Activated CD8-positive, alpha-beta memory T cell treated with anti-CD3 and anti-CD28 coated beads, Interleukin-2, amount 50 U/mL, for 1 hour (primary cell): ENCODE measurements around the gene PUDP.
"Not testable (repeated sequence)": the region's sequence is repeated elsewhere in the genome, so short reads cannot be mapped to it uniquely, and the experiment has no call there.

Experiments used
- DNase-seq: peaks from one replicate; pipeline ENCODE4 v3.0.0-alpha.2; 2020; ENCODE audit errors: extremely low read depth

Gene PUDP

GRCh38 chrX:7109049-7109531 is 38.9 kb downstream of the PUDP start:
- no peak for DNase-seq

DNA sequence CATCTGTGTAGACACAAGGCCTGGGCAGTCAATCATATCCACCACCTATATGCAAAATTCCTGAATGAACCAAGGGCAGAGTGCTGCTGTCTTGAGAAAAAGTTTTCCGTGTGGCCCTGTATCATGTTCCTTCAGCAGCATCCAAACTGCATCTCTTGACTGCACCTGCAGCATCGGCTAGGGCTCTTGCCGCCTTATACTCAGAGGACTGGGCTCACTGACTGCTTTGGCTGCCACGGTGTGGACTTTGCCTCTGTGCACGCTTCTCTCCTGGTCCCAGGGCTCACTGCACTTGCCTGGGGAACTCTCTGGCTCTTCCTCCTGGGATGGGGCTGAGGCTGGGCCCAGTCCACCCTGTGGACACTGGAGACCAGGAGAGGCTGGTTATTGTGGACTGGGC is 39.9 kb downstream of the PUDP start:
- no peak for DNase-seq

DNA sequence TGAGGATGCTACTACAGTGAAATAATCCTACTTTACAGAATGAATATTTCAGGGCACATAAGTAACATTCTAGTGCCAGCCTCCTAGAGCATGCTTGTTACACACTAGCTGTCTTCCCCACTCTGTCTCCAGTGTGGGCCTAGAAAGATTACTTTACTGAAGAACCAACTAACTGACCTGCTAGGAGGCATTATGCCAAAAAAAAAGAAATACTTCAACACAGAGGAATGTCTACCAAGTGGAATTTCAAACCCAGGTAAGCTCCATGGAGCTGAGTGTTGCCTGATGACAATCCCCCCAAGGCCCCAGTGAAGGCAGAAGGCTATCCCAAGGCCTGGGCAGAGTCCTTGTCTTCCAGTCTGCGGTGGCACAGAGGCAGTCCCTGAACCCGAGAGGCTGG is 41.3 kb downstream of the PUDP start:
- no peak for DNase-seq

DNA sequence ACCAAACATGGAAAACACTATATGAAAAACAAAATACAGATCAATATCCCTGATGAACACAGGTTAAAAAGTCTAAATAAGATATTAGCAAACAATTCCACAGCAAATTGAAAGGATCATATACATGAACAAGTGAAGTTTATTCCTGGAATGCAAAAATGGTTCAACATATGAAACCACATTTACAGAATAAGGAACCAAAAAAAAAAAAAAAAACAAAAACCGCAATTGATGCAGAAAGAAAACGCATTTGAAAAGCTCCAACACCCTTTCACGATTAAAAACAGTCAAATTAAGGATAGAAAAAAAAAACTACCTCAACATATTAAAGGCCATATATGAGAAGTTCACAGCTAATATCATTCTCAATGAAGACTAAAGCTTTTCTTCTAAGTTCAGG is 45.8 kb downstream of the PUDP start:
- no peak for DNase-seq

DNA sequence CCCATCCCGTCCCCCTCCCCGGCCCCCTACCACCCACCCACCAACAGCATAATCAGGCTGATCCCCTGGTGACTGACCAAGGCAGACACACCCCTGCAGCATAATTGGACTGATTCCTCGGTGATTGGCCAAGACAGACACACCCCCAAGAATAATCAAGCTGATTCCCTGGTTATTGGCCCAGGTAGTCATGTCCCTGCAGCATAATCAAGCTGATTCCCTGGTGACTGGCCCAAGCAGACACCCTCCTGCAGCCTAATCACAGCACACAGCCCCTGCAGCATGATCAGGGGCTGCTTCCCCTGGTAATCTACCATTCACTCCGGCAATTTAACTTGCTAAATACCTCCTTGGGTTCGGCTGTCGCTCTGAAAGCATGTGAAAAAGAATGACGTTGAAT is 47.9 kb downstream of the PUDP start:
- no peak for DNase-seq

GRCh38 chrX:7095657-7096056 is 52.3 kb downstream of the PUDP start:
- not testable (repeated sequence) for DNase-seq

- DNase-seq, result no peak
Observed at GRCh38 chrX:7093305-7093704, 54.6 kb downstream of the PUDP start.

DNA sequence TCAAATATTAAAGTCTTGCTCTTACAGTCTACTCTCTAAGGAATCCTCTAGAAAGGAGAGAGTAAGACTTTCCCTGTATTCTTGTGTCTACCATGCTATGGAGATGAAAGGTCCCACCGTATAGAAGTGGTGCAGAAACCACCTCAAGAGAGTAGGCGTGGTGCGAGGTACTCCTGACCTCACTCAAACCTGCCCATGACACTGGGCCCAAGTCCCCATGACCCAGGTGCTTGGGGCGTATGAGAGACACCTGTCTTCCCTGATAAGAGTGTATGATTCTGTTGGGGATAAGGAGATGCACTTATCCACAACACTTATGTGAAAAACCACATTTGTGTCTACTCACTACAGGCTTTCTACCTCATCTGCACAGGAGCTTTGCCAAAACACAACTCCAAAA is 55.4 kb downstream of the PUDP start:
- no peak for DNase-seq

GRCh38 chrX:7091923-7092322 is 56.0 kb downstream of the PUDP start:
- DNase-seq, result no peak

GRCh38 chrX:7090641-7091040 is 57.3 kb downstream of the PUDP start:
- DNase-seq, result no peak

GRCh38 chrX:7088968-7089615 is 58.9 kb downstream of the PUDP start:
- DNase-seq, result peak; percentile 25

DNA sequence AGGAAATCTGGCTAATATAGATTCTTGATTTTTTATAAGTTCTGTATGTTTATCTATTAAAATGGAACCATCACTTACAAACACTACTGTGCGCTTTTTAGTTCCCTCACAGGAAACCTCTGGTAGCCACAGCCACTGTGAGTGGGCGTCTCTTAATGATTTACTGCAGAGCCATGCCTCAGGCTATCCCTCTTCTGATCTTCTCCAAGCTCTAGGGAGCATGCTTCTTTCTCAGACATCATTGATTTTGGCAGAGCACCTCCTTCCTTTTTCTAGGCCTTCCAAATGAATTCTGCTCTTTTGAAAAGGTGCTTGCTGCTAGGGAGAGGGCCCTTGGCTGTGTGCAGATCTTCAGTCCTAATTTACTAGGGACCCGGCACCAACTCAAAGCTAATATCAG is 61.6 kb downstream of the PUDP start:
- DNase-seq, result no peak

DNA sequence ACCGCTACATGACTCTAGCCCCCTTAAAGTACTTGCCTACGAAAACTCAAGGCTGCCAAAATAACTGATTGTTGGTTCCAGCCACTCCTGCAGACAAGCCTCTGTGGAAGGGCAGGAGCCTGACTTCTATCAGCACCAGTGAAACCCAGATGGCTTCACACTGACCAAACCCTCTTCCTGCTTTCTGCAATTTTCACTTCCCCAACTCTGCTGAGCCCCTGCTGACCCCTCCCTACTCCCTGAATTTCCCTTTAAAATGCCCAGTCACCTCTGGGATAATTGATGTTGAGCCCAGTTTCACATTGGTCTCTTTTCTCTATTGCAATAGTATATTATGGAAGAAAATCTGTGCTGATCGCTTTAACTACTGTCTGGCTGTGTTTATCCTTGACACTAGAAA is 62.1 kb downstream of the PUDP start:
- no peak for DNase-seq

DNA sequence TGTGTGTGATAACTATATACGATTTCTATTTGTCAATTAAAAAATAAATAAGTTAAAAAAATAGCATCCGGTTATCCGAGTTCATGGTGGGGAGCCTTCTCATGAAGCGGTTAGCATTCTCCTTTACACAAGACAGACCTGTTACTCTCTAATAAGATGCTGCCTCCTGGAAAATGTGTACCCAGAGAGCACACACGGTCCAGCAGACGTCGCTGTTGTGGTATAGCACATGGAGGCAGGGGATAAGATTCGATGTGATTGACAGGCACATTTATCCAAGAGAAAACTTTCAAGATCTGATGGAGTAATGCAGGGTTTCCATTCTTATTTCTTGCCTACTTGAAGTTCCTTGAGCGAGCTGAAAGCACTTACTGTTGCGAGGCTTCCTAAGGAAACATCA is 63.1 kb downstream of the PUDP start:
- DNase-seq, result no peak

DNA sequence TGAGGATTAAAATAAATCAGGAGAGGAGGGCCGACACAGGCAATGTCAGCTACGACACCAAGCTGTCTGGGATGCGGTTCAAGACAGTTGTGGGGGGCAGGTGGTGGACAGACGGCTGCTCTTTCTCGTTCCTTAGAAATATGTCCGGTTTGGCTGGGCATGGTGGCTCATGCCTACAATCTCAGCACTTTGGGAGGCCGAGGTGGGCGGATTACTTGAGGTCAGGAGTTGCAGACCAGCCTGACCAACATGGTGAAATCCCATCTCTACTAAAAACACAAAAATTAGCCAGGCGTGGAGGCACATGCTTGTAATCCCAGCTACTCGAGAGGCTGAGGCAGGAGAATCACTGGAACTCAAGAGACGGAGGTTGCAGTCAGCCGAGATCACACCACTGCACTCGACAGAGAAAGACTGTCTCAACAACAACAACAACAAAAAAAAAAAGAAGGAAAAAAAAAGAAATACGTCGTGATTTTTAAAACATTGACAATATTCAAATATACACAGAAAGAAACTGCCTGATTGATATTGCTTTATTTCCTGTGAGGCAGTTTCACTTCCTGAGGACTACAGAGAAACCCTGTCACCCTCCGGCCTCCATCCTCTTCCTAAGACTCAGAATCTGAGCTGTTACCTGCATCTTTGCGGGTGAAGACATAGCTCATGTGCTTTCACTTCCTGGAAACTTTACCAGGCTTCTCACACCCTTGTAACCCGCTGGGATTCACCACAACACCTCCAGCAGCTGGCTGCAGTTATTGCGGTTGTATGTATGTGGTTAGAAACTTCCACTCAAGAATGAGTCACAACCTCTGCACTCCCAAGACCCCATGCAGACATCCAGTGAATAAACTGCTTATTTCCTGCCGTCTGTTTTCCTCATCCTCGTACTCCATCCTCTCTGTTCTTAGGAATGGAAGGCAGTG is 64.2 kb downstream of the PUDP start:
- DNase-seq, result peak; percentile 39

DNA sequence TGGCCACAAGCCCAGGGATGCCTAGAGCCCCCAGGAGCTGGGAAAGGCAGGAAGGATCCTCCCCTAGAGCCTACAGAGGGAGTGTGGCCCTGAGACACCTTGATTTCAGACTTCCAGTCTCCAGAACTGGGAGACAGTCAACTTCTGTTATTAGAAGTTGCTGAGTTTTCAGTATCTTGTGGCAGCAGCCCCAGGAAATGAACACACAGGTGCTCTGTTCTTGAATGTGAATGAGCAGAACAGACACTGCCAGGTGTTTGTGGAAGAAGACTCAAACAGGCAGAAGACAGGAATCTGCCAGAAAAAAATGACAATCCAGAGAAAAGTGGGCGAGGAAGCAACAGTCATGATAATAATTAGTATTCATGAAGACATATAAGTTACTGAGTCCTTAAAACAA is 64.9 kb downstream of the PUDP start:
- DNase-seq, result no peak

GRCh38 chrX:7082556-7082955 is 65.4 kb downstream of the PUDP start:
- no peak for DNase-seq

DNA sequence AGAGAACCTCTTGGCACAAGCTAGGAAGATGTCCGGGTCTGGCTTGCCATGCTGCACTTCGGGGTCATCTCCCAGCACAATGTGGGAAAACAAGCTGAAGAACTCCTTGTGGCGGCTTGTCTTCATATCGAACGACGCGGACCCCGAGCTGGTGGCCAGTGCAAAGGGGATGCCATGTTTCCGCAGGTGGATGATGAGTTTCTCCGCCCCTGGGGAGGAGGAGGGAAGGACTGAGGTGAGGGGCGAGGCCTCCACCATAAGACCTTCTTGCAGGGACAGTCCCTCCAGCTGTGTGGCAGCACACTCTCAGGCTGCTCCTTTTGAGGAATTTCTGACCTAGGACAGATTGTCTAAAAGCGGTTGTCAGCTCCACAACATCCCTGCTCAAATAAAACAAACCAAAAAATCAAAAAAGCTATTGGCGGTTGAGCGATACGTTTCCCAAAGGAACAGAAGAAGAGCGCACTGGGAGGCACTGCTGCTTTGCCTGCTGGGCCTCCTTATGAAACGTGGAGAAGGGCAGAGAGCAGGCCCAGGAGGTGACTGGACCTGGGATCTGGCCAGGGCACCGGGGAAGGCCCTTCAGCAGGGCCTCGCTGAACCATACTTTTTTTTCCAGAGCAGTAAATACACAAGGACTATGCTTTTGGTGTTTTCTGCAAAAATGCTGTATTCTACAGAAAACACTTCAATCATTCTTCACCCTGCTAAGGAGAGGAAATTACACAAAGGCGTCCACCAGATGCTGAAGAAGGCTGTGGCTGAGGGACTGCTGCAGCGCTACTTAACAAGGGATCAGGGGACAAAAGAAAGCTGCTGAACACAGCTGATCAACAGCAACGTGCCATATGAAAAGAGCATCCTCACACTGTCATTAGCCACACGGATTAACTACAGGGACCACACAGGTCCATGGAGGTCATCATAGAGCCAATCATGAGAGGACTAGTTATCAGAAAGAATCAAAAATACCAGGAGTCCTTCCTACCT is 70.4 kb downstream of the PUDP start:
- DNase-seq, result no peak

GRCh38 chrX:7076245-7076661 is 71.7 kb downstream of the PUDP start:
- no peak for DNase-seq

- no peak for DNase-seq
Observed at GRCh38 chrX:7074908-7075204, 73.1 kb downstream of the PUDP start.

DNA sequence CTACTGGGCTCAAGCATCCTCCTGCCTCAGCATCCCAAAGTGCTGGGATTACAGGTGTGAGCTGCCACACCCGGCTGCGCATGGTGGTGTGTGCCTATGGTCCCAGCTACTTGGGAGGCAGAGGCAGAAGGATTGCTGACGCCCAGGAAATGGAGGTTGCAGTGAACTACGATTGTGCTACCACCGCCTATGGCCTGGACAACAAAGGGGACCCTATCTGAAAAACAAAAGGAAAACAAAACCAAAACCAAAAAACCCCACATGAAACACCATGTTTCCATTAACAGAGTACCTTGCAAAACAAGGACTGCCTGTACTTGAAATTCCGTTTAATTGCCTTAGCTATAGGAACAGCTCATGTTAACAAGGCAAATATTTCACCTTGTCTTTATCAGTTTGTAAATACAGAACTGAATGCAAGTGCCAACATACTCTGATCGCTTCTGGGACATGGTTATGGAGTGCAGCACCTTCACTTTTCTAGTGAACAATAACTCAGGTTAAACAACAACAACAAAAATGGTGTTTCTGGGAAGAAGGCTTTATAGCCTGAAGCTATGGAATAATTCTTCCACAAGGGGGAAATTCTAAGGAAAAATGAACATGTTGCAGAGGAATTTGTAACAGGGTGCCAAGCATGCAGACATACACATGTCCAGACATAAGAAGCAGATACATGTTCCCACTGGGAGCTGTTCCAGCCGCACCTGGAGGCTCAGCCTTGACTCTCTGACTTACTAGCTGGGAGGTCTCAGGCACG is 73.6 kb downstream of the PUDP start:
- no peak for DNase-seq
